Nephron progenitor cell (in vitro differentiated cells): Measurements from ENCODE around the gene TGM2.

Experiments used
- DNase-seq: peaks from one replicate; pipeline ENCODE4 v3.0.0; 2021
- H3K27ac Mint-ChIP-seq: 2 replicates; pipeline ENCODE4 v1.8.0; 2021; ENCODE audit warnings: mild to moderate bottlenecking, moderate library complexity, mixed read lengths
- H3K27me3 Mint-ChIP-seq: 2 replicates; pipeline ENCODE4 v1.8.0; 2021; ENCODE audit warnings: mild to moderate bottlenecking, low read depth, mixed read lengths; ENCODE audit not compliant: poor library complexity
- H3K36me3 Mint-ChIP-seq: 2 replicates; pipeline ENCODE4 v1.8.0; 2021; ENCODE audit warnings: low read depth, mixed read lengths
- H3K4me1 Mint-ChIP-seq: 2 replicates; pipeline ENCODE4 v1.8.0; 2021; ENCODE audit warnings: mixed read lengths
- H3K4me3 Mint-ChIP-seq: 2 replicates; pipeline ENCODE4 v1.8.0; 2021; ENCODE audit warnings: mild to moderate bottlenecking, moderate library complexity, mixed read lengths
- H3K9me3 Mint-ChIP-seq: 2 replicates; pipeline ENCODE4 v1.8.0; 2021; ENCODE audit warnings: mild to moderate bottlenecking, moderate library complexity, mixed read lengths
- TF ChIP-seq, protein P1 (sequence below): fragments of 200-600 bp; sonication (generic); IDR thresholded peaks from 2 replicates; pipeline ENCODE4 v1.5.0; 2021; ENCODE audit warnings: antibody characterized with exemption

The TGM2 gene

DNA sequence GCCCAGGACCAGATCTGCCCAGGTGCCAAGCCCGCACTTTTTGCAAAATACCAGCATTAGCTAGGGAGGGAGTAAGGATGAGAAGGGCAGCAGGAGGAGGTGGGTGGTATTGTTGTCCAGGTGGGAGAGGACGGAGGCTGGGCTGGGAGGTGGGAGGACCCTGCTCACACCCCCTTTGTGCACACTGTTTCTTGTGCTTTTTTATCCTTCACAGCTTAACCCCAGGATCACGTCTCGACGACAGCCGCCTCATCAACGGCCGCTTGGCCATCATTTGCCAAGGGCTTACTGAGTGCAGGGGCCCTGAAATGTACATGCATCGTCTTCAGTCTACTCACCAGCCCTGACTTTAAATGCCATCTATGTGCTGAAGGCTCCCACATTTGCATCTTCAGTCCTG, 12.1 kb upstream of the TGM2 start:
- TF ChIP-seq, protein P1, sequence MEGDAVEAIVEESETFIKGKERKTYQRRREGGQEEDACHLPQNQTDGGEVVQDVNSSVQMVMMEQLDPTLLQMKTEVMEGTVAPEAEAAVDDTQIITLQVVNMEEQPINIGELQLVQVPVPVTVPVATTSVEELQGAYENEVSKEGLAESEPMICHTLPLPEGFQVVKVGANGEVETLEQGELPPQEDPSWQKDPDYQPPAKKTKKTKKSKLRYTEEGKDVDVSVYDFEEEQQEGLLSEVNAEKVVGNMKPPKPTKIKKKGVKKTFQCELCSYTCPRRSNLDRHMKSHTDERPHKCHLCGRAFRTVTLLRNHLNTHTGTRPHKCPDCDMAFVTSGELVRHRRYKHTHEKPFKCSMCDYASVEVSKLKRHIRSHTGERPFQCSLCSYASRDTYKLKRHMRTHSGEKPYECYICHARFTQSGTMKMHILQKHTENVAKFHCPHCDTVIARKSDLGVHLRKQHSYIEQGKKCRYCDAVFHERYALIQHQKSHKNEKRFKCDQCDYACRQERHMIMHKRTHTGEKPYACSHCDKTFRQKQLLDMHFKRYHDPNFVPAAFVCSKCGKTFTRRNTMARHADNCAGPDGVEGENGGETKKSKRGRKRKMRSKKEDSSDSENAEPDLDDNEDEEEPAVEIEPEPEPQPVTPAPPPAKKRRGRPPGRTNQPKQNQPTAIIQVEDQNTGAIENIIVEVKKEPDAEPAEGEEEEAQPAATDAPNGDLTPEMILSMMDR: no peak
- H3K27me3 Mint-ChIP-seq: peaks cover 13% of the 10 kb centered on the region
- no peak for DNase-seq
- H3K9me3 Mint-ChIP-seq: peaks cover 3% of the 10 kb centered on the region
- H3K36me3 Mint-ChIP-seq: no peaks in the 10 kb centered on the region
- no peak overlapping the region for H3K27ac Mint-ChIP-seq
- peaks cover 93% of the 10 kb centered on the region for H3K4me1 Mint-ChIP-seq
- H3K4me3 Mint-ChIP-seq: no peak overlapping the region

DNA sequence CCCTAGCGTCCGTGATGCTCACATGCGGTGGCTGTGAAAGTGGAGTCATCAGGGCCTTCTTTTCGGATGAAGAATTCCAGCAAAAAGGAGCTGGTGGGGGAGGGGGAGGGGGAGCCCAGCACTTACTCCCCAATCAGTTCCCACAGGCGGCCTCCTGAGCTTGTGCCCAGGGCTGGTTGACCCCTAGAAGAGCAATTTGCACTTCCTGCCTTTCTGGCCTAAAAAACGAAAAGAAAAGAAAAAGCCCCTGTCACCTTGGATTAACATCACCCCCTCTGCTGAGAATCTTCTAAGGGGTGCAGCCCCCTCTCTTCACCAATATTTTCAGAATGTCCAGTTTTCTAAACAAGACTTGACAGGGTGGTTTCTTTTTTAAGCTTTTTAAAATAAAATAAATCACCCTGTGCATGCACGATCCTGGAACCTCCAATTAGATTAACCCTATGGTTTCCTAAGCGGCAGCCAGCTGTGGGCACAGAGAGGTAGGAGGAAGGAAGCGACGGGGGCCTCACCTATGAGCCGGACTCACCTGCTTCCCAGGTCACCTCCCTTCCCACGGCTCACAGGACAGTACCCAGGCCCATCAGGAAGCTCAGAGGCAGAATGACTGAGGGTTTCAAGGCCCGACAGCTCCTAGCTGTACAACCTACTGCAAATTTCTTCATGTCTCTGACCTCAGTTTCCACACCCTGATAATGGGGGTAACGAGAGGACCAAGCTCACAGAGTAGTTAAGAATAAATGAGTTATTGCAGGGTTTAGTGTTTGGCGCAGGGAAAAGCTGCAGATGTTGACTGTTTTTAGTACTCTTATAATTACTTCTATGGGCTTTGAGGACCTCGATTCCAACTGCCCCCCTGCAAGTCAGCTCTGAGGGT, 10.5 kb upstream of the TGM2 start:
- peak; percentile 47 for DNase-seq
- H3K27me3 Mint-ChIP-seq: peaks cover 8% of the 10 kb centered on the region
- H3K9me3 Mint-ChIP-seq: no peaks in the 10 kb centered on the region
- no peak overlapping the region for H3K27ac Mint-ChIP-seq
- no peak overlapping the region for H3K4me3 Mint-ChIP-seq
- H3K36me3 Mint-ChIP-seq: no peaks in the 10 kb centered on the region
- TF ChIP-seq, protein P1: no peak
- H3K4me1 Mint-ChIP-seq: peaks cover 91% of the 10 kb centered on the region

DNA sequence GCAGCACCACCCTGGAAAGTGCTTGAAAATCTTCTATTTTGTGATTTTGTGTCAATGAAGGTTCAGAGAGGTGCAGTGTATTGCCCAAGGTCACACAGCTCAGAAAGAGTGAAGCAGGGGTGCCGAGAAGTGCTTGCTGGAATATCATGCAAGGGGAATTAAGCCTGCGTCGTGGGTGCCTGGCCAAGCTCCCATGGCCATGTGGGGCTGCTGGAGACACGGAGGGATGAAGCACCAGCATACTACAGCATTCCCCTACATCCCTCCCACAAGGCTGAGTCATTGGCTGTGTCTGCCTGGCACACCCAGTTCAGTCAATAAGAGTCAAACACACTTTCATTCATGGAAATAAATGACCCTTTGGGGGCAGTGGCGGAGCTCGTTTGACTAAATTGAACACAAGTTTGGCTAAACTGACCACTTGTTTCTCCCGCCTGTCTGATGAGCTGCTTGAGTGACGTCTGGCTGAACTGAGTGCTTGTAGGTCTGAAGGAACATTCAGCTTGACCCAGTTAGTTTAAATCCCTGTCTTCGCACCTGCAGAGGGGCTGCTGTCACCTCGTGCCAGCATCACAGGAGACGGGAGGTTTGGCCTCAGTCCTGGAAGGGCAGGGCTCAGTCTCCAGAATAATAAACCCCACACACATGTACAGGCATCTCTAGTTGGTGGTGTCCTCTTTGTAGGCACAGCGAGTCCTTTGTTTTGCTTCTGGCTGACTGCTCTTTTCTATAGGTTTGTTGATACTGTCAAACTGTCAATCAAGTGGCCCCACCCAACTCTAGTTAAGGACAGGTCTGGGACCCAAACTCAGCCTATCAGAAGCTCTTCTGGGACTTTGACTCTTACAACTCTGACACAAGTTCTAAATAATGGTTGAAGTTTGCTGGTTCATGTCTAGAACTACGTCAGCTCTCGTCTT, 8.4 kb upstream of the TGM2 start:
- TF ChIP-seq, protein P1: no peak
- H3K27me3 Mint-ChIP-seq: peaks cover 8% of the 10 kb centered on the region
- no peak for DNase-seq
- H3K4me3 Mint-ChIP-seq: no peak overlapping the region
- no peaks in the 10 kb centered on the region for H3K9me3 Mint-ChIP-seq
- peaks cover 73% of the 10 kb centered on the region for H3K4me1 Mint-ChIP-seq
- H3K27ac Mint-ChIP-seq: no peak overlapping the region
- H3K36me3 Mint-ChIP-seq: no peaks in the 10 kb centered on the region

DNA sequence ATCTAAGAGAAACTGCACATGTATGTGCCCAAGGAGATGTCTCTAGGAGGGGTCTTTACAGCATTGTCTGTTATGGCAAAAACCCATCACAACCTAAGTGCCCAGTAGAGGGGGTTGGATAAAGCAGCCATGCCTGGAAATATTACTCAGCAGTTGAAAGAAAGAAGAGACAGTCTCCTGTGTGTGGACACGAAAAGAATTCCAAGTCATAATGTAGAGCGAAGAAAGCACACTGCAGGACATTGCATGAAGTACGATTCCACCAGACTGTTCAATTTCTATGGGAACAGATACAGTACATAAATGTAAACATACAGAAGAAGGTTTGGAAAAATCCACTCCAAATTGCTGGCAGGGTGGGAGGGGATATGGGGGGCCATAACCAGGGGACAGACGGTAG, 7.3 kb upstream of the TGM2 start:
- Mint-ChIP-seq H3K27me3 (peaks cover 7% of the 10 kb centered on the region), H3K9me3 (no peaks in the 10 kb centered on the region), H3K4me1 (peaks cover 62% of the 10 kb centered on the region), H3K36me3 (no peaks in the 10 kb centered on the region), H3K4me3 (no peak overlapping the region), H3K27ac (no peak overlapping the region)
- DNase-seq: no peak
- TF ChIP-seq, protein P1: no peak

DNA sequence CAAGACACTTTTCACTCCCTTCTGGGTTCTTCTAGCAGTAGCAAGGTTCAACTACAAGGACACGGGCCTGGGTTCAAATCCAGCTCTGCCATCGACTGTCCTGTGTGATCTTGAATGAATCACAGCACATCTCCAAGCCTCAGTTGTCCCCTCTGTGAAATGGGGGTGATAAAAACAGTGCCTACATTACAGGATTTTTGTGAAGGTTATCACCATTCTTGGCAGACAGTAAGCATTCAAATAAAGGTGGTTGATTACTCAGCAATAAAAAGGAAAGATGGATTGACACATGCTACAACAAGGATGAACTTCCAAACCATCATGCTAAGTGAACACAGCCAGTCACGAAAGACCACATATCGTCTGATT, 6.6 kb upstream of the TGM2 start:
- Mint-ChIP-seq H3K36me3 (no peaks in the 10 kb centered on the region), H3K27me3 (peaks cover 7% of the 10 kb centered on the region), H3K4me3 (no peak overlapping the region), H3K4me1 (peaks cover 56% of the 10 kb centered on the region), H3K27ac (no peak overlapping the region), H3K9me3 (no peaks in the 10 kb centered on the region)
- TF ChIP-seq, protein P1: no peak
- DNase-seq: no peak
